ENCODE data around the gene CABP1.
"Not testable (repeated sequence)": the region's sequence is repeated elsewhere in the genome, so short reads cannot be mapped to it uniquely, and the experiment has no call there.

GRCh38 chr12:120617193-120617592 is 23.2 kb upstream of the CABP1 start:
- not testable (repeated sequence) for TF ChIP-seq CTCF (IDR thresholded peaks at IDR 0.05; ENCODE audit: extremely low read depth in 1 of 2, insufficient read depth in 1 of 2, low read depth in 1 of 2, low read length in 2 of 2); POLR2AphosphoS5 (IDR thresholded peaks at IDR 0.05; ENCODE audit: insufficient read depth, low read depth, low read length); POLR2A (IDR thresholded peaks at IDR 0.05; ENCODE audit: low read depth, low read length); EZH2 (IDR thresholded peaks at IDR 0.05; ENCODE audit: borderline replicate concordance, low read depth, low read length, severe bottlenecking); MYC (IDR thresholded peaks at IDR 0.05; ENCODE audit: low read depth, low read length); FOS (IDR thresholded peaks at IDR 0.05; ENCODE audit: borderline replicate concordance, insufficient read depth, low read length); JUN (IDR thresholded peaks at IDR 0.05; ENCODE audit: borderline replicate concordance, insufficient read depth, insufficient read length, low read depth); GATA2 (IDR thresholded peaks at IDR 0.05; ENCODE audit: insufficient read depth, insufficient read length, low read depth, low read length)
- TF ChIP-seq, protein P1, sequence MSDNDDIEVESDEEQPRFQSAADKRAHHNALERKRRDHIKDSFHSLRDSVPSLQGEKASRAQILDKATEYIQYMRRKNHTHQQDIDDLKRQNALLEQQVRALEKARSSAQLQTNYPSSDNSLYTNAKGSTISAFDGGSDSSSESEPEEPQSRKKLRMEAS (IDR thresholded peaks at IDR 0.05; ENCODE audit: insufficient read depth, insufficient read length): not testable (repeated sequence)

Data from endothelial cell of umbilical vein (primary cell).